Left renal cortex interstitium (tissue), 4 donors: ENCODE data around the gene AP1S3. TPM values are rescaled to one million over a fixed set of nuclear protein-coding genes. Genes with fewer than 3 reads are reported as not detected.
"Not testable (repeated sequence)": the region's sequence is repeated elsewhere in the genome, so short reads cannot be mapped to it uniquely, and the experiment has no call there.

Experiments
- DNase-seq, 4 donors: peaks; one replicate each; pipeline ENCODE4 v3.0.0-alpha.2; 2013; ENCODE audit warnings: low read depth in 4 of 4, low spot score in 2 of 4, missing footprints in 1 of 4
- polyA plus RNA-seq, 4 donors: library from polyadenylated mRNA; unstranded; fragments of 120-200 nt; gene quantifications; one replicate each; pipeline ENCODE4 v1.2.1, GENCODE V29; 2013; ENCODE audit not compliant: insufficient read length in 4 of 4

AP1S3 gene
- polyA plus RNA-seq, 4 donors, result 11.4 to 18.8 (median 12.5) TPM

DNA sequence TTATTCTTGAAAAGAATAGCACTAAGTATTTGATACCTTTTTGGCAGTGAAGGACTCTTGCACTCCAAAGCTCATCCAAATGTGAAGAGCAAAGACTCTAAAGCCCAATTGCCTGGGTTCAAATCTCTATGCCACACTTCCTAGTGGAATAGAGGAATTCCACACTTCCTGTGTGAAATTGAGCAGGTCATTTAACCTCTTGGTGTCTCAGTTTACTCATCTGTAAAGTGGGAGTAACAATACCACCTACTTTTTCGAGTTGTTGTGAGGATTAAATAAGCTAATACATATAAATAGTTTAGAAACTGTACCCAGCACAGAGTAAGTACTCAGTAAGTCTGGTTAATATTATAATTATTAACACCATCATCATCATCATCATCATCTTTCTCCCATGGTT, 72.6 kb downstream of the AP1S3 start:
- no peak for DNase-seq

DNA sequence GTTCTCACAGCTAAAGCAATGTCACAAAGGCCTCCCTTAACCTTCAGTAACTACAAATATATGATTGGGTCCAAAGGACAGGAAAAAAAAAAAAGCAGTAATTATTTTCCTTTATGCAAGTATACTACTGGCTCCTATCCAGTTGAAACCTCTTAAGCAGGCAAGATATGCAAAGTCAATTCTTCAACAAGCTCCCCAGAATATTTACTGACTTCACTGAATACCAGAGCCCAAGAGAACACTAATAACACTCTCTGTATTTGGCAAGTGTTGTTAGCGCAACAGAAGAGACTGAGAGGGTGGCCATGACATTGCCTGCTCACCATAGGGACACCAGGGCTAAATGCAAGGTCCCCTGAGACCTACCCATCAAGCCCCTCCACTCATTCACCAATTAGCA, 74.5 kb downstream of the AP1S3 start:
- no peak for DNase-seq

DNA sequence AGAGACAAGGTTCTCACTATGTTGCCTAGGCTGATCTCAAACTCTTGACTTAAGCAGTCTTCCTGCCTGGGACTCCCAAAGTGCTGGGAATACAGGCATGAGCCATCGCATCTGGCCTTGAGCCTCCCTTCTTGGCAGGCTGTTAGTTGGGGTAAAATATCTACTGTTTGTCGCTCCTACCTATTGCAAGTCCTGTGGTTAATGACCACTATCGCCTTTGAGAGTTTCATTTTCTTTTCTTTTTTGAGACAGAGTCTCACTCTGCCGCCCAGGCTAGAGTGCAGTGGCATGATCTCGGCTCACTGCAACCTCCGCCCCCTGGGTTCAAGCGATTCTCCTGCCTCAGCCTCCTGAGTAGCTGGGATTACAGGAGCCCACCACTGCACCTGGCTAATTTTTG, 75.6 kb downstream of the AP1S3 start:
- not testable (repeated sequence) for DNase-seq

DNA sequence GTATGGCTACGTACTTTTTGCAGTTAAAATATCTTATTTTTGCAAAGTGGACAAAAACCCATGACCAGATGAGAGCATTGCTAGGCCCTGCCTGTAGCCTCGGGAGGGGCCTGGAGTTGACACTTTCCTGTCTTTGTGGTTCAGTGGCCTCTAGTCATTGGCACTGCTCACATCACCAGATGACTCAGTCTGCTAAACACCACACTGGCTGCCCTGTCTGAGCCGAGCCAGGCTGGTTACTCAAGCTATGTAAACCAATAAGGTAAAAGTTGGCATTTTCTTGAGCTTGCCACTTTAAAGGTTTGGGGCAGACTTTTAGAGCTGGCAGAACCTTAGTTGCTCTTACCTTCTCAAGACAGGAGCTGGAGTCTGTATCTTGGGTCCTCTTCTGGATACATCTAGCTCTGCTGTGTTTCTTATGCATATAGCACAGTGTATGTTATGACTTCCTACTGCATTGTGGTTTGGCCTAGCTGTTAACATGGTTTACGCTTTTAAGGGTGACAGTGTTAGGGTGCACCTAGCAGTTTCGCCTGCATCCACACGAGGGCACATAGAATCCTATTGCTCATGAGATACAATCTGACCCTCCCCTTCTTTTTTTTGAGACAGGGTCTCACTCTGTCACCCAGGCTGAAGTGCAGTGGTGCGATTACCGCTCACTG, 76.4 kb downstream of the AP1S3 start:
- DNase-seq, result no peak

DNA sequence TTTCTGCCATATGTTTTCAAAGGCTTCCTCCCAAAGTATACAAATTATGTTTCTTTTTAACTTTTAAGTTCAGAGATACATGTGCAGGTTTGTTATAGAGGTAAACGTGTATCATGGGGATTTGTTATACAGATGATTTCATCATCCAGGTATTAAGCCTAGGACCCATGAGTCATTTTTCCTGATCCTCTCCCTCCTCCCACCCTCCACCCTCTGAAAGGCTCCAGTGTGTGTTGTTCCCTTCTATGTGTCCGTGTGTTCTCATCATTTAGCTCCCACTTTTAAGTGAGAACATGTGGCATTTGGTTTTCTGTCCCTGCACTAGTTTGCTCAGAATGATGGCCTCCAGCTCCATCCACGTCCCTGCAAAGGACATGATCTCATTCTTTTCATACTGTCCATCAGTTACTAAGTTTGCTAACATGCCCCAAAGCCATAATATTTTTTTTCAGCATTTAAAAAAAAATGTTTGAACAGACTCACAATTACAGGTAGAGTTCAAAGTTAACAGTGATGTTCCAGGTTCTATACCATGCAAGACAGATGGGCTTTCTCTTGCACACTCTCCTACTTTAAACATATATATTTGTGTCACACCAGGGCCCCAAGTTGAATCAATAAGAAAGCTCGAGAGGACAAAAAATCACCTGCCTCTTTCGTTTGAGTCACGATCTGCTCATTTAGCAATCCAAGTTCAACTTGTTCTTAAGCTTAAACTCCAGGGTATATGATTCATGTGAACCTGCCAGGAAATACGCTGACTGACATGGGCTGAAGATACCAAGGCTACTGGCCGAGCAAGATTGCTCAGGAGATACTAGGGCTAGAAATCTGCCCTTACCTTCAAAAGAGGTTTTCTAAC, 77.6 kb downstream of the AP1S3 start:
- DNase-seq, result no peak

DNA sequence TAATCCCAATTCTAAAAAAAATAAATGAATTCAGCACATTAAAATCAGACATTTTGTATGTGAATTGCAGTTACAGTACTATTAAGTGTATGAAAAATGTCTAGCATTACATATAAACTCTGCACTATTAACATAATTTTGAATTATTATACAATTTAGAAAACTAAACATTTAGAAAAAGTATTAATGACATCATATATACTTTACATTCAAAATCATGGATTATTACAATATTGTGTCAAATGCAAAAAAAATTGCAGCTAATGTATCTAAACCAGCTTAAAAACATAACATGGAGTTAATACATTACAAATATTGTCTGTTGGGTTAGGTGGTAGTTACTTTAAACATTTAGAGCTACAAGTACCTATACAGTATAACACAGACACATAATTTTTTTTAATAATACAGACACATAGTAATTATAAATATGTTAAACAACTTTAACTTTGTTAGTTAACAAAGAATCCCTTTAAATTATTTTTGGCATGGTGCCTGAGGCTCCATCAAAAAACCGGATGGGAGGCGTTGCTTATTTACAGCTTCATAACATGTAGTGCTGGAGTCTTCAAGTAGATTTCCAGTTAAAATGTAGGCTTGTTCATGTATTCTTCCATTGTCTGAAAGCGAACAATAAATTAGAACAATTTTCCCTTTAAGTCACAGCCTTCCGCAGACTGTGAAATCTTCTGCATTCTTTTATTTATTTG, 79.1 kb downstream of the AP1S3 start:
- no peak for DNase-seq

DNA sequence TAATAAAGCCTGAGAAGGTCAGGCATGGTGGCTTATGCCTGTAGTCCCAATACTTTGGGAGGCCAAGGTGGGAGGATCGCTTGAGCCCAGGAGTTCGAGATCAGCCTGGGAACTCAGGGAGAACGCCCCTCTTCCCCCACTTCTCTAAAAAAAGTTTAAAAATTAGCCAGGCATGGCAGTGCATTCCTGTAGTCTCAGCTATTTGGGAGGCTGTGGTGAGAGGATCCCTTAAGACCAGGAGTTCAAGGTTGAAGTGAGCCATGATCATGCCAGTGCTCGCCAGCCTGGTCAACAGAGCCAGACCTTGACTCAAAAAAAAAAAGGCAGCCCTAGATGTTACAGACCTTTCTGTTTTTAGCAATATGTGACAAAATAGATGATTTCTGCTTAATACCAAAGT, 83.4 kb downstream of the AP1S3 start:
- no peak for DNase-seq

DNA sequence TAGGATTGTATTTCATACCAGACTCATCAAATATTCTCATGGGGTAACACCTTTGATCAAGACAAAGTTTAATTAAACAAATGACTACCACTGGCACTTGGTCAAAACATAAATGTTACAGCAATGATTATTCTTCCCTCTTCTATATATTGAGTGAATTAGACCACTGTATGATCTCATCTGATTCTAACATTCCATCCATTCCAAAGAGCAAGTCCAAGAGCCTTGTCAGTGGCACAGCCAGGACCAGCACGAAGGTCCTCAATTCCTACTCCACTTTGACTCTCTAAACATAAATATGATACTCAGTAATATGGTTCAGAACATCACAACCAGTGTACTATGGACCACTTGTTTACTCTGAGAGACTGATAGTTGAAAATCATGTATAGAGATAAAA, 86.4 kb downstream of the AP1S3 start:
- DNase-seq, result no peak

DNA sequence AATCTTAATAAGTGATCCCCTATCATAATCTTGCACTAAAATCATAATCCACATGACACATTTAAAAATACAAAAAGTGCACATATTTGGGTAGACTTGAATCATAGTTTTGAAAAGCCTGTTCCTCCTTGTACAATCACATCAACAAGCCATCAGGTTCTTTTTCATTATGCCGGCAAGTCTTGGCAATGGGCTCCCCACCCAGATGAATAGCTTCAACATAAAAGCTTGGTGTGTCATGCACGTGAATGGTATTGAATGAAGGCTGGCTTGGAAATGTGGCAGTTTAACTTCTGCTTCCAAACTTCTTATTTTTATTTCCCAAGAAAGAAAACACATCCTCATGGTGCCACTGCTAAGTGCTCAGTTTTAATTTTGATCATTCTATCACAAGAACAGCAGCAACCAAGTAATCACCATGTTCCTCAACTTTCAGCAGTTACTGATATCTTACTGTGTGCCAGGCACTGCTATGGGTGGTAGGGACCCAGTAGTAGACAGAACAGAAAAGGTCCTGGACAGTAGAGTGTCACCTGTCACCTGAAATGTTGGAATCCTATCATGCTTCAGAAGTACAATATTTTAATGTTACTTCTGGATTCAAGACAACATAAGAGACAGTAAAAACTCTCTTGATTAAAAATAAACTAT, 89.9 kb downstream of the AP1S3 start:
- DNase-seq, result no peak

DNA sequence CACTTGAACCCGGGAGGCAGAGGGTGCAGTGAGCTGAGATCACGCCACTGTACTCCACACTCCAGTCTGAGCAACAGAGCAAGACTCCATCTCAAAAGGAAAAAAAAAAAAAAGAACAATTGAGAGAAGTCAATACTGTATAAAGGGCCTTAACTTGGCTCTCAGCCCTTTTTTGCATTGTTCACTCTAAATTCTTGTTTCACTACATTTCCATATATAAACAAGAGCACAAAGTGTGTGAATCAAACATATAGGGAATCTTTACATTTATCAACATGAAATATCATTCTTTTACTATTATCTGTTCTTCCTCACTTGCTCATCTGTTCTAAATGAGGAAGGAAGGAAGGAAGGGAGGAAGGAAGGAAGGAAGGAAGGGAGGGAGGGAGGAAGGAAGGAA, 90.8 kb downstream of the AP1S3 start:
- DNase-seq, result no peak

DNA sequence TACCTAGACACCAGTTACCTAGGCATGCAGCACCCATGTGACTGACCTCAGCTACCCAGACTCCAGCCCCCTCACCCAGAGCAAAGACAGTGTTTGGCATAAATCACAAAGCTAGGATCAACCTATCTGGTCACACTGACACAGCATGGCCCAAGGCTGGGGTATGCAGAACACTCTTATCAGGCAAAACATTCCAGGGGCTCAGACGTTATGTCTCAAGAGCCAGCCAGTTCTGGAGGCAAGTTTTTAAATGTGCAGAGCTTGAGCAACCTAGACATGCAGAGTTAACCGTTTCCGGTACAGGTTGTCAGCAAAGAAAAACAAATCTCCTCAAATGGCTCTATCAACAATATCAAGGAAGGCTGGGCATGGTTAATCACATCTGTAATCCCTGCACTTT, 92.8 kb downstream of the AP1S3 start:
- no peak for DNase-seq

DNA sequence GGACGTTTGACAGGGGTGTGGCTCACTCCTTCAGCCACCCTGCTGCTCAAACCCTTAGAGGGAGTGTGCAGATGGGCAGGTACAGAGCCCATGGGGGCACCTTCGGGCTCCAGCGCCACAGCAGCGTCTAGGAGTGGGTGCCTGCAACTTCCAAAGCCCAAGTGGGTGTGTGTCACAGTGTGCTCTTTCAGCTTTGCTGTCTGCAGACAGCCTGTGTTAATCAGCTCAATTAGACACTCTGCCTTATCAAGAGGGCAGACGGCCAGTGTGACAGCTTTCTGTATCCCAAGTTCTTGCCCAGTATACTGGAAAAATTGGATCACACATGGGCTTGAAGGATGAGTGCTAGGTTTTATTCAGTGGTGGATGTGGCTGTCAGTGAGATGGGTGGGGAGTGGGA, 96.7 kb downstream of the AP1S3 start:
- DNase-seq, result no peak

DNA sequence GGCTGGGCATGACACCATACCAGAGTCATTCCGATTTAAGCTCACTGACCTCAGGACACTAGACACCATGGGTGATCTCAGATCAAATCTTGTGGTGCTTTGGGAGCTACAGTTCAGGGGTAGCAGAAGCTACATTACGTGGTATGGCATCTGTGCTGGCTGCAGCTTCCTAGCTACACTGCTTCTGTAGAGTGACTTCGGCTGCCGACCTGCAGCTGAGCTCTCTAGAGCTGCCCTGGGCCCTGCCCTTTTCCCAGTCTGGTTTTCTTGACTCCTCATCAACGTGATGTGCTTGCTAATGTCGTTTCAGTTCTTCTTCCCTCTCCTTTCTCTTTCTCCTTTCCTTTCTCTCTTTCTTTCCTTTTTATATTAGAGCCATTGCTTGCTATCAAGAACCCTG, 100.2 kb downstream of the AP1S3 start:
- no peak for DNase-seq

DNA sequence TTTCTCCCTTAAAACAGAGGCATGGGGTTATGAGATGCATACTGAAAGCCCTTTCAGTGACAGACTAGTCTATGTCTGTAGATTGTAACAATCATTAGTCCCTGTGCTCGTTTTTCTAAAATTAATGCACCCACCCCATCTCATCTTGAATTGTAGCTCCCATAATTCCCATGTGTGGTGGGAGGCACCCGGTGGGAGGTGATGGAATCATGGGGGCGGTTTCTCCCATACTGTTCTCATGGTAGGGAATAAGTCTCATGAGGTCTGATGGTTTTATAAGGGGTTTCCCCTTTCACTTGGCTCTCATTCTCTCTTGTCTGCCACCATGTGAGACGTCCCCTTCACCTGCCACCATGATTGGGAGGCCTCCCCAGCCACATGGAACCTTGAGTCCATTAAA, 100.9 kb downstream of the AP1S3 start:
- DNase-seq, result no peak

DNA sequence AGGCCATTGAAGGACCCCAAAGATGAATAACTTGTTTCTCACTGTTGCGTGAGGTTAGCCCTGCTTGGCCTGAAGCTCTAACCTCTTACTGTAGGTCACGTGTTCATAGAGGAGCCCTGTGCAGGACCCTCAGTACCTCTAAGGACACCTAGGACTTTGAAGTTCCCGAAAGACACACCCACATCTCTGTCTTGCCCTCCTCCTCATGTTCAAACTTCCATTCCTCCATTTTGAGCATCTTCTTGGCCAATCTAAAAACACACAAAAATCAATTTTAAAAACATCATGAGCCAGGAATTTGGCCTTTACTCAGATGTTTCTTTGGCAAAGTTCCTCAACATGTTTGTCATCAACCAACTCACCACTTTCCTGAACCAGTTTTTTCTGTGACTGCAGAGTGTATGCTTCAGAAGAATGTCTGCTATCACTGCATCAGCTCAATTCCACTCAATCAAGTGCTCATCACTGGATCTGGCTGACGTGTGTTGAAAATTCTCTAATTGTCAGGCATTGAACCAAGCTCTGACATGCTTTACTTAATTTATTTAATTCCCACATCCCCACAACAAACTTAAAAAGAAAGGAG, 101.6 kb downstream of the AP1S3 start:
- DNase-seq, result no peak

DNA sequence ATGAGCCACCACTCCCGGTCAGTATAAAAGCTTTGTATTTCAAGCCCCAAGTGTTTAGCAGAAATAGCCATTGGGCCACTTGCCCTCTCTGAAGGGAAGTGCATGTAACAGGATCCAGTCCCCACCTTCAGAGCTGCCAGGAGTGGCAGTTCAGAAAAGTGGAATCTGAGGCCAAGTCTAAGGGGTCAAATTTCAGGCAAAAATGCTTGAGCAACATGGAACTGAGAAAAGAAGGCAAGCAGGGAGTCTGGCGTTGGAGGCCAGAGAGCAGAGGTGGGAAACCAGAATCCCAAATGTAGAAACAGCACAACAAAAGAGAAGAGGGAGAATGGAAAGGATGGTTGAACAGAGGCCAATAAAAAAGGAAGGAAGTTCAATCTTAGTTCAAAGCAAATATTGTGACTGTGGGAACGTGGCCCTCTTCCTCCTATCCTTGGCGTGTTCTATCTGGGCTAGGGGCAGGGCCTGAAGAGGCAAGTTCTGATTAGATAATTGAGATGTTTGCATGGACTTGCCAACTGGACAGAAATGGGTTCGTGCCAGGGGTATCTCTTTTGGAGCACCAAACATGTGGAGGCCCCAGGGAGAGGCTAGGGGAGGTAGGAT, 102.2 kb downstream of the AP1S3 start:
- DNase-seq, result no peak

DNA sequence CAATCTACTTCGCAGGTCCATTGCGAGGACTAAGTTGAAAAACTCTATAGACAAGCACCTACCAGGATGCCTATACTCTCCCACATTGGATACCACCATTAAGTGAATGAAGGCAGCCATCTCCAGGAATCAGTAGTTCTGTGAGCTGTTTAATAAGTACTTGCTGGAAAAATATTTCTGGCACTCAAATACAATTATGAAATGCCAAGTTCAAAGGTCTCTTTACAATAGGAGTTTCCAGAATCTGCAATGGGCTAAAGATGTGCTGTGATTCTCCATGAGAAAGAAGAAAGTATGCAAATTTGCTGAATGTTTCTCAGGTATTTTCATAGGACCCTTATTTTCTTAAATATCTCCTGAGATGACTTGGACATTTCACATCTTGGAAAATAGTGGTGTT, 103.0 kb downstream of the AP1S3 start:
- no peak for DNase-seq

DNA sequence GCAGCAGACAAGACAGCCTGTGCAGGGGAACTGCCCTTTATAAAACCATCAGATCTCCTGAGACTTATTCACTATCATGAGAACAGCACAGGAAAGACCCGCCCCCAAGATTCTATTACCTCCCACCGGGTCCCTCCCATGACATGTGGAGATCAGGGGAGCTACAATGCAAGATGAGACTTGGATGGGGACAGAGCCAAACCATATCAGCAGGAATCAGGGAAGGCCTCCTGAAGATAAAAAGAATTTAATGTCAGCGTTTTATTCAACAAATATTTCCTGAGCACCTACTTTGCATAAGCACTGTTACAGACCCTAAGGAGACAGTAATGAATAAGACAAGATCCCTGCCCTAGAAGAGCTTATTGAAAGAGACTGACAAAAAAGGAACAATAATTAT, 105.0 kb downstream of the AP1S3 start:
- DNase-seq, result no peak

DNA sequence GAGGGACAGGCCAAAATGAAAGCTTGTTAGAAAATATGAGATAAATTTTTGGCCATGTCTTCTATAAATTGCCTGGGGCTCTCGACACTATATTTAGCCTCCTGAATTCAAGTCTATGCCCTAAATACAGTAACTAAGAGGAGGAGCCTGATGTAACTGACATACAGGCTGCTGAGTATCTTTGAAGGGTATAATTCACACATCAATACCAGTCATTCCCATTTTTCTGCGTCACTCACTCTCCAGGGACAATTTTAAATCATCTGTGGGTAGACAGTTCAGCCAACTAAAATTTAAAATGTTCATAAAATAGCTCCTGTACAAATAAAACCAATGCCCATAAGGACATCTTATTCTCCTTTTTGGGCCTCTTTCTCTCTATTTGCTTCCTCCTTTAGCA, 105.9 kb downstream of the AP1S3 start:
- no peak for DNase-seq

DNA sequence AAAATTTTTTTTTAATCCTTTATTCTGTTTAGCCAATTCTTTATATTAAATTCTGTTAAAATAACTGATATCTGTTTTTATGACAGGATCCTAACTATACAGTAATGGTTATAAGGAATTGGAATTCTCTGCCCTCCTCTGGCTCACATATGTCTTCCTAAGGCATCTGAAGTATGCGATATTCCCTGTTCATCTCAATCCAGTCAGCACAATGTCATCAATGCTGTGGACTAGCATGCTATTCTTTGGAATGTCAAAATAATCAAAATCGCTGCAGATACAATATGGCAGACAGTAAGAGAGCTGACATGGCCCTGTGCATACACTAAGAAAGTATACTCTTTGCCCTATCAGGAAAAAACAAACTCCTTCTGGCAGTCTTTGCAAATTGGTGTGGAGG, 107.6 kb downstream of the AP1S3 start:
- DNase-seq, result no peak
